GM18909 (cell line): ENCODE results near the gene FGGY.
A peak's percentile ranks its signal among the peaks of the same experiment; 100 is the strongest.
"Not testable (repeated sequence)": the region's sequence is repeated elsewhere in the genome, so short reads cannot be mapped to it uniquely, and the experiment has no call there.

ENCODE experiments used
- ATAC-seq: cut with Tn5 transposase; IDR thresholded peaks from one replicate; pipeline ENCODE4 v1.9.1; 2021; ENCODE audit warnings: mild to moderate bottlenecking; ENCODE audit not compliant: unreplicated experiment, poor library complexity

Gene FGGY, protein sequence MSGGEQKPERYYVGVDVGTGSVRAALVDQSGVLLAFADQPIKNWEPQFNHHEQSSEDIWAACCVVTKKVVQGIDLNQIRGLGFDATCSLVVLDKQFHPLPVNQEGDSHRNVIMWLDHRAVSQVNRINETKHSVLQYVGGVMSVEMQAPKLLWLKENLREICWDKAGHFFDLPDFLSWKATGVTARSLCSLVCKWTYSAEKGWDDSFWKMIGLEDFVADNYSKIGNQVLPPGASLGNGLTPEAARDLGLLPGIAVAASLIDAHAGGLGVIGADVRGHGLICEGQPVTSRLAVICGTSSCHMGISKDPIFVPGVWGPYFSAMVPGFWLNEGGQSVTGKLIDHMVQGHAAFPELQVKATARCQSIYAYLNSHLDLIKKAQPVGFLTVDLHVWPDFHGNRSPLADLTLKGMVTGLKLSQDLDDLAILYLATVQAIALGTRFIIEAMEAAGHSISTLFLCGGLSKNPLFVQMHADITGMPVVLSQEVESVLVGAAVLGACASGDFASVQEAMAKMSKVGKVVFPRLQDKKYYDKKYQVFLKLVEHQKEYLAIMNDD

DNA sequence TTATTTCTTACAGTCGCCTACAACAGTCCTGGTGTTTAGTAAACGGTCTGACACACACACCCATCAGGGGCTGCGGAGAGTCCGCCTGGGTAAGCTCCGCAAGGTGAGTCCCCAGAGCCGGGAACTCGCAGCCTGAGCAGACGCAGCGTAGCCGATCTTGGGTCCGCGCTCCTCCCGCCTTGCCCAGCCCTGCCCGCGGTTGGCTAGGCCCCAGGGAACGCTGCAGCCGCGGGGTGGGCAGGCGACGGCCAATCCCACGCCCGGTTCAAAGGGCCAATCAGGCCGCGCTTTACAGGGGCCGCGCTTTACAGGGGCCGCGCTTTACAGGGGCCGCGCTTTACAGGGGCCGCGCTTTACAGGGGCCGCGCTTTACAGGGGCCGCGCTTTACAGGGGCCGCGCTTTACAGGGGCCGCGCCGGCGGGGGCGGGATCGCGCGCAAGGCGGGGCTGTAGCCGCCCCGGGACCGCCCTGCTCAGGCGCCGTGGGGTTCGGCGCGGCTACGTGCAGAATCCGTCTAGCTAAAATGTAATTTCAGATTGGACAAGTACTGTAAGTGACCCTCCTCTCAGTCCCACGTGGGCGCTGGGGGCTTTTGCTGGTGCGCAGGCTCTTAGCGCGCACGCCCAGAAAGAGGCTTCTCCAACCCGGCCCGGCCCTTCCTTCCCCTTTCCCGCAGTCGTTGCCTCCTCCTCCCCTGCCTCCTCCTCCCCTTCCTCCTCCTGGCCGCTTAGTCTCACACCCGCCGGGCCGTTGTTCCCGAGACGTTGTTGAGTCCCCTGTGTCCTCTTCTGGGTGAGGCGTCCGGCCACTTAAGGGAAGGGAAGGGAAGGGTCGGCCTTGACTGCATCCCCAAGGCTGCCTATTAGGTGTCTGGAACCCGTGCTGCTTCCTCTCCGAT is at the start of gene FGGY:
Gene FGGY, plus strand, starts transcription at position 737 of the 899 bp plus-strand sequence. CDS start 24,456 bp downstream, outside the sequence.
- ATAC-seq: peak; percentile 94

DNA sequence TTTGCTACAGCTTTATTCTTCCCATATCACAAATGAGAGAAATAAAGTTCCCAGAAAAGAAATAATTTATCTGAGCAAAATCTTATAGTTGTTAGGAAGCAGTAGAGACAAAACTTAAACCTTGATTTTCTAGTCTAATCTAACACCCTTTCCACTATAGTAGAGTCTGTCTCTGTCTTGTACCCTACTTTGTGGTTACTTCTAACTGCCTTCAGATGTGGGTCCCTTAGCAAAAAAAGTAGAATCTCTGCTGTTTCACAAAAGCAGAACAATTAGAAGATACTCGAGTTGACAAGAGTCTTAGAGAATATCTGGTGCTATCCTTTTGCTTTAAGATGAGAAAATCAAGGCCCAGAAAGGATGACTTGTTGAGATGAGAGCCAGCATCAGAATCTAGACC is 48.1 kb upstream of the FGGY start:
- no peak for ATAC-seq

DNA sequence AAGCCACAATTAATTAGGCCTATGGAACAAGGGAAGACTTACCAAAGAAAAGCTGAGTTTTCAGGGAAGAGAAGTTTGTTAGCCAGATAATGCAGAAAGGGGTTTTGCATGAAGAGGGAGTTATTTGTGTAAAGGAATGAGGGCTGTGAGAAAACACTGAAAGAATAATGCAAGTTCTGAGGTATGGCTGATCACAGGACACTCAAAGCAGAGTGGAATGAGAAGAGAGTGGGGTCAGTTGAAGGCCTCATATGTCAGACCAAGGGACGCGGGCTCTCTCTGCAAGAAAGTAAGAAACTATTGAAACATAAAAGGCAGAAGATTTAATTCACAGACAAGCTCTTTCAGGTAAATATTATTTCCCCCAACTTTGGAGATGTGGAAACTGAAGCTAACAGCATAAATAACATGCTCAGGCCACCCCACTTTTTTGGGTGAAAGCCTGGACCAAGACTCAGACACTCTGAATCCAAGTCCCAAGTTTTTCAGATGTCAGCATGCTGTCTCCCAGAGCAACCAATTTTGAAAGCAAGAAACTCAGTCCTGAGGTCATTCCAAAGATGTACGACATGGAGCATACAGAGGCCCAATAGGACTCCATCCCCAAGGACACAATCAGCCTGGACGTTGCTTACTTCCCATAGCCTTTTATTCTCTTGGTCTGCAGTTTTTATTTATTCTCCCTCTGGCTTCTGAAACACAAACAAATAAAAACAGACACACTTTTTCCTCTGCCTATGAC is 47.3 kb upstream of the FGGY start:
- ATAC-seq: no peak

DNA sequence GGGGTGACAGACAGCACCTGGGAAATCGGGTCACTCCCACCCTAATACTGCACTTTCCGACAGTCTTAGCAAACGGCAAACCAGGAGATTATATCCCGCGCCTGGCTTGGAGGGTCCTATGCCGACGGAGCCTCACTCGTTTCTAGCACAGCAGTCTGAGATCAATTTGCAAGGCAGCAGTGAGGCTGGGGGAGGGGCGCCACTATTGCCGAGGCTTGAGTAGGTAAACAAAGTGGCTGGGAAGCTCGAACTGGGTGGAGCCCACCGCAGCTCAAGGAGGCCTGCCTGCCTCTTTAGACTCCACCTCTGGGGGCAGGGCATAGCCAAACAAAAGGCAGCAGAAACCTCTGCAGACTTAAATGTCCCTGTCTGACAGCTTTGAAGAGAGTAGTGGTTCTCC is 45.8 kb upstream of the FGGY start:
- ATAC-seq: not testable (repeated sequence)

DNA sequence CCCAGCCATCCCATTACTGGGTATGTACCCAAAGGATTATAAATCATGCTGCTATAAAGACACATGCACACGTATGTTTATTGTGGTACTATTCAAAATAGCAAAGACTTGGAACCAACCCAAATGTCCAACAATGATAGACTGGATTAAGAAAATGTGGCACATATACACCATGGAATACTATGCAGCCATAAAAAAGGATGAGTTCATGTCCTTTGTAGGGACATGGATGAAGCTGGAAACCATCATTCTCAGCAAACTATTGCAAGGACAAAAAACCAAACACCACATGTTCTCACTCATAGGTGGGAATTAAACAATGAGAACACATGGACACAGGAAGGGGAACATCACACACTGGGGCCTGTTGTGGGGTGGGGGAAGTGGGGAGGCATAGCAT is 40.5 kb upstream of the FGGY start:
- ATAC-seq: not testable (repeated sequence)

DNA sequence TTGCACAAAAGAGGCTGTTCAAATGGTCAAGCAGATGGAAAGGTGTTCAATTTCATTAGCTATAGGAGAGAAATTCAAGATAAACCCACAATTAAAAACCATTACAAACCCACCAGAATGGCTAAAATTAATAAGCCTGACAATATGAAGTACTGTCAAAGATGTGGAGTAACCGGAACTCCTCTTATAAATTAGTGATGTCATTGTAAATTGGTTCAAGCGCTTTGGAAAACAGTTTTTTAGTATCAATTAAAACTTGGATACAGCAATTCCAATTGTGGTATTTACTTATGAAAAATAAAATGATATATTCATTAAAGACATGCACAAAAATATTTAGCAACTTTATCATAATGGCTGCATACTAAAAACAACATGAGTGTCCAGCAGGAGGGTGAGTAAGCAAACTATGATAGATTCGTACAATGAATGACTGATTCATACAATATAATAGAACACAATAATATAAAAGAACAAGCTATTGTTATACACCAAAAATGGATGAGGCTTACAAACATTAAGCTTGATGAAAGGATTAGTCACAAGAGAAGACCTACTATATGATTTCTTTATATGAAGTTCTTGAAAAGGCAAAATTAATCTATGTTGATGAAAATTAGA is 38.4 kb upstream of the FGGY start:
- ATAC-seq: no peak

DNA sequence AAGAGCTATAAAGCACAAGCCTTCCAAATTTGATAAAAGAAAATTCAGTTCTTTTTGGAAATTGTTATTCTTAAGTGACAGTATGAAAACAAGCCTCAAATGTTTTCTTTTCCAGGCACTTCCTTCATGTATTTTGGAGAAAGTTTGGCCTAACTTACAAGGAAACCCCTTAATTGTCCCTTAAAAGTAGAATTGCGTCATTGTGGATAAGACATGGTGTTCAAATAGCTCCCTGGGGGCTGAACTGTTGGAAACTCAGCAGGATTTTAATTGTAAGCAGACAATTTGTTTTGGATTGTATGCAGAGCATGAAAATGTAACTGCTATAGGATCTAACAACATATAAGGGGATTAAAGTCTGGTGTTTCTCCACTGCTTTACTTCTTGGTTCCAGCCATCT is 35.4 kb upstream of the FGGY start:
- ATAC-seq: no peak

DNA sequence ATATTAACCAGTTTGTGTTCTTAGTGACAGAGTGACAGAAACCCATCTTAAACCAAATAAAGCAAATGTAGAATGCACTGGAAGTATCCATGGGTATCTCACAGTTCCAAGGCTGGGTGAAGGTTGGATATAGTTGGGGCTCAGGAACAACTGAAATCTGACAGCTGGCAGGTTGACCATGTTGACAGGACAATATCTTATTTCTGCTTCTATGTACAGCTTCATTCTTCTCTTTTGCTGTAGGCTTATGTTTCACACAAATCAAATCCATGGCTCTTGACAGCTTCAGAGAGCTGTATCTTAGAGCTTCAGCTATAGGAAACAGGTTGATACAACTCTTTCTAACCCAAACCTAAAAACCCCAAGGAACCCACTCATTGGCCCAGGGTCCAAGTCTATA is 34.3 kb upstream of the FGGY start:
- no peak for ATAC-seq

DNA sequence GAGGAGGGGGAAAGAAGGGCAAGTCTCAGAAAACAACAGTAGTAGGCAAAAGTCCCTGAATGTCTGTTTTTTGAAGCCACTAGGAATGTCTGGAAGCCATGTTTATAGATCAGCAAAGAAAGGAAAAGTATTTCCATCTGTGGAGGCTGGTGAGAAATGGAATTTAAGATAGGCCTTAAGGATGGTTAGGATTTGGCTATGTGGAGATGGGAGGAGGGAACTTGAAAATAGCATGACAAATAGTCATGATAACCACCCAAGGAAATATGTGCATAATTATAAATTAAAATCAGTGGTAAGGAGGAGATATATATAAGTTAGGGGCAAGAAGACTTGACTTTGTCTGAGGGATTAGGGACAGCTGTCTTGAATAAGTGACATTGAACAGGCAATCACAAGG is 33.8 kb upstream of the FGGY start:
- no peak for ATAC-seq

DNA sequence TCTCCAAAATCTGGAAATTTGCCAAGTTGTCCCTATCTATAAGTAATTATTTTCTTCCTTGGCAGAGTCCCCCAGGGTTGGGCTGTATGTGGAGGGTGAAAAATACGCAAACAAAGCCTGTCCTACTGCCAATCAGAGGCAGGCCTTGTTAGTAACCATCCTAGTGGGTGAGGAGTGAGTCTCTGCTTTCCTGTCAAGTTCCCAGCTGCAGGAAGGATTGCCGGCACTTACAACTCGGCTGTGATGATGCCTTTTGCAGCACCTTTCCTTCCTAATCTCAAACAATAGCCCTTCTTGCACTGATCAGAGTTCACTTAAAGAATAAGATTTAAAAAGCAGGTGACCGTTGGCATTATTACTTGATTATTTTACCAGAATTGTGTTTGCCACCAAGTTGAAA is 31.3 kb upstream of the FGGY start:
- ATAC-seq: no peak

DNA sequence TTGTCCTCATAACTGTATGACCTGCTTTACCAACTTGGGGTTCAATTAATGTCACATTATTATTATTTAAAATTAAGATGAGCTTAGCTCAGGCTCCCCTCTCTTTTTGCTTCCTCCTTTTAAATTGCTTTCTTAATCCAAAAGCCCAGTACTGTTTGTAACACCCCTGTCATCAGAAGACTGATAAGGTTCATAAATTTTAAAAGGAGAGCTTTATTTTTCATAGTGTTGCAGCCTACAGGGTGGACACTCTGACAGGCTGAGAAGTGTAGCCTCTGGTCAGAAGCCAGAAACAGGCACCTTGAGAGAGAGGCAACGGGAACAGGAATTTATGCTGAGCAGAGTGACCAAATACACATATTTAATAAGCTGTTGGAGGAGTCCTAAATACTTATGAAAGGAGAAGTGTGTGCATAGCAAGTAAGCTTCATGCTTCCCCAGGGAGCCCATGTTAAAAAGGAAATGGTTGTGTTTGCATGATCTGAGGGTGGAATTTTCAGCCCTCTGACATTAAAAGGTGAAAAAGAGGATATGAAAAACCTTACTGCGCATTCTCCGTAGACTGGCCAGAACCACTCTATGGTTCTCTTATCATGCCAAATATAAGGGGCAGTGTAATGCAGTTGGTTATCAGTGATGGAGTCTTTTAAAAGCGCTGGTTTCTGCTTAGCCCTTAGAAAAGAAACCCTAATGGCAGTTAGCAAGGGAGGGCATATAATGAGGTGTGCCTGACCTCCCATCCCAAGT is 30.5 kb upstream of the FGGY start:
- ATAC-seq: peak; percentile 85

DNA sequence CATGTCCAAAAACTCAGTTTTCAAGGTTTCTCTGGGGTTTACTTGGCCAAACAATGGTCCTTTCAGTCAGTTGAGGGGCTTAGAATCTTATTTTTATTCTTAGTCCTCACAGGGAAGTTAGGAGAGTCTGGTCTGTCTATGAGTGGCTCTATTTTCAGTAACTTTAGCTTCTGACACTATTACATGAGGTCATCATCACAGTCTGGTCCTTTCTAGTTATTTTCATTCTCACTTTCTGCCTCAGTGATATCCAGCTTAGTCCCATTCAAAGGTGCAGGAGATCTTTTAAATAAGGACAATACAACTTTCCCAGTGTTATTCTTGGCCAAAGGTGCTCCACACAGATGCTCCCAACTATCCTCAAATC is 30.0 kb upstream of the FGGY start:
- ATAC-seq: peak; percentile 50

DNA sequence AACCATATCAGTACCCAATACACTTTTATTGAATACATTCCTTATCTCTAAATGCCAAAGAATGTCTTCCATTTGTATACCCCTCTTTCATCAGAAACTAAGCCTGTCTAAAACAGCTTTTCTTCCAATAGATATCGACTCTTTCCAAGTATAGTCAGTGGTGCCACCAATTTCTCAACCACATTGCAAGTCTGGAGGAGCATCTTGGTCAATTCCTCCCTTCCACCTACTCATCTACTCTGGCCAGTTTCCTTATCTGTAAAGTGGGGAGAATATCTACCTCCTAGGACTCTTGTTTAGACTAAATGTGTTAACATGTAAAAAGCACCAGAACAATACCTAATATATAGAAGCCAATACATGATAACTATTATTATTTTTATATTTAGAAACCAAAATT is 28.5 kb upstream of the FGGY start:
- no peak for ATAC-seq

DNA sequence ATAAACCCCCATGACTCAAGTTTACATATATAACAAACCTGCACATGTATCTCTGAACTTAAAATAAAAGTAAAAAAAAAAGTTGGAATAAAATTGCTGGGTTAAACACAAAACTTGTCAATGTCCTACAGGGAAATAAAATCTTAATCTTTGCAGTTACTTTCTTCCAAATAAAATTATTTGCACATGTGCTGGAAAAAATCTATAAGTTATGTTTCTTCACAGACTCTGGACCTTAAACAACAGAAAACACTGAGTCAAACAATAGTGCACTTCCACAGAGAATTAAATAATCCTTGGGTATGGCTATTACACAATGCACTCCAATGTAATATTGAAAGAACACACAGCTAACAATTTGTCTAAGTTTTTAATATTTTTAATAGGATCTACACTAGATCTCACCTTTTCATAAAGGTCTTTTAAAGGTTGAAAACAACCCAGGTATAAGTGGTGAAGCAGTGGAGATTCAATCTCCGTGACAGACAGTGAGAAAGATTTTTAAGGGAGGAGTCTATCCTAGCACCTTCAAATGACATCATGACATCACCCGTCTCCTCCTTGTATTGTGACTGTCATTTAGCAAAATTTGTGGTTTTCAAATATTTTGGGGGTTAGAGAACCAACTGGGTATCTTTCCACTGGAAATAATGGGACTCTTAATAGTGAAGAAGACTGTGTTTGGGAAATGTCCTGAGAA is 25.2 kb upstream of the FGGY start:
- ATAC-seq: no peak

DNA sequence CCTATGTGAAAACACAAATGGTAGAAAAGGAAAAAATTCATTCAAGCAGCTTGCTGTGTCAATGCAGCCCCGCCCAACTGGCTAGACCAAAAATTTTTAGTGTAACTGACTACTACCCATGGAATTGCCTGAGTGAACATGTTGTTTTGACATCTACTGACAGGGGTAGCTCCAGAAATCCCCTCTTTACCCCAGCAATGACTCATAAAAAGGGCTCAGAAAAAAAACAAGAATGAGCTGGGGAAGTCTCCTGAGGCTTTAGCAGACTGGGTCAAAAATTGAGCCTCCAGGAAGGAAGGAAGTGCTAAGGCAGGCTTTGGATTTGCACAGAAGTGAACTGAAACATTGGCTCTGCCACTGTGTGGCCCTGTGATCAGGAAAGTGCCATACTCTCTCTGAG is 24.4 kb upstream of the FGGY start:
- peak; percentile 66 for ATAC-seq

DNA sequence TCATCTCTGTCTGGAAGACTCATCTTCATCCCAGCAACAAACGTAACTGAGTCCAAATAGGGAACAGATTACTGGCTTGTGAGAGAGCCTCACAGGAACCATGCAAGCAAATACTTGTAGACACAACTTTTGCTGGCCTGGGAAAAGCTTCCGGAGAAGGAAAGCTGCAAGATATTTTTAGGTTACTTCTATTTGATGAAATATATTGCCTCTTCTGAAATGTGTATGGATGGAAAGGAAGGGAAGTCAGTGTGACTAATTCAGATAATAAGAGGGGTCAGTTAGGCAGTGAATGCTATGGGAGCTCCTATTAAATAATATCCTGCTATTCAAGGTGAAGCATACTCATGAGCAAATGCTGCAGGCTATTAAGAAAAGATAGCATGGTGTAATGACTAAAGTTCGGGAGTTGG is 20.4 kb upstream of the FGGY start:
- ATAC-seq: no peak

DNA sequence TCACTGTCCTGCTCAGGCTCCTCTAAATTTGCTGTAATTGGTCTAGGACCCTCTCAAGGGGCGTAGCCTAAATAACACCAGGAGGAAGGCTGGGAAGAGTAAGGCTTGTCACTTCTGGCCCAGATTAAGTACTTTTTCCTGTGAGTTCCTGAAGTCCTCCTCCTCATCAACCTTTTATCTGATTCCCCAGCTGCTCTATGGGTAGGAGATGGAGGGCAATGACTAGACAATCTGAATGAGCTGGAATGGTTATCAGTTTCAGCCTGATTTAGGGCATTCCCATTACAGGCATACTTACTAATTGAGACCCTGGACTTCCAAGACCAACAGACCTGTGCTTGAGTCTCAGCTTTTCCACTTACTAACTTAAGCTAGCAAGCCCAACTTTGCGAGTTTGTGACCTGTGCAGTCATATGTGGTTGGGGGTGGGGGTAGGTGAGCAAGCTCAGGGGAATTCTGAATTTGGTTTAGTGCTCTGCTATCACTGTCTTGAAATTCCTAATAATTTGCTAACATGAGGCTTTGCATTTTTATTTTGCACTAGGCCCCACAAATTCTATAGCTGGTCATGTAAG is 18.0 kb upstream of the FGGY start:
- ATAC-seq: no peak

DNA sequence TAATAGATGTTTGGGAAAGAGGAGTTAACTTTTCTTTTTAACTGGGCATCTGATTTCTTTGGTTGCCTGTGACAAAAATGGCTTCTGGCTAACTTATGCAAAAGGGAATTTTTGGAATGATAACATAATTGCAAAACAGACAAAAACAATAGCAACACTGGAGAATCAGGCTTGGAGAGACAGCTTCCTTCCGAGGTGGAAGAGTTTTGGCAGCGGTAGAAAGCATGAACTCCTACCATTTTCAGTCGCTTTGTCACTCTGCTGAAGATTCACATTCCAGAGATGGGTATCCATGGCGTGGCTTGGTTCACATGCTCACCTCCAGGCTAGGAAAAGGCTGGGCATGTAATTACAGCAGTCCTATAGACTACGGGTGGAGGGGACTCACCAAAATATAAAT is 17.2 kb upstream of the FGGY start:
- no peak for ATAC-seq
